ENCODE data around the gene BEST2.

BEST2 gene

GRCh38 chr19:12745166-12745897, 6.3 kb upstream of the BEST2 start:
- DNase-seq (ENCODE audit: low read depth), result peak; percentile 45
- TF ChIP-seq CTCF (IDR thresholded peaks at IDR 0.05; ENCODE audit: low read depth, low read length, missing control alignments), result no peak
- H3K4me3 ChIP-seq (ENCODE audit: low read depth, low read length), result no peak overlapping the region
- in situ Hi-C loops (cut with HindIII; ENCODE audit: low sequenced_read_pairs), result no loop called here

- DNase-seq (ENCODE audit: low read depth), result no peak
- in situ Hi-C loops (cut with HindIII; ENCODE audit: low sequenced_read_pairs), result no loop called here
- H3K4me3 ChIP-seq (ENCODE audit: low read depth, low read length), result no peak overlapping the region
- TF ChIP-seq CTCF (IDR thresholded peaks at IDR 0.05; ENCODE audit: low read depth, low read length, missing control alignments), result no peak
Observed at GRCh38 chr19:12748489-12748888, 3.1 kb upstream of the BEST2 start.

- no peak overlapping the region for H3K4me3 ChIP-seq (ENCODE audit: low read depth, low read length)
- in situ Hi-C loops (cut with HindIII; ENCODE audit: low sequenced_read_pairs), result no loop called here
Observed at GRCh38 chr19:12749938-12750521, 1.6 kb upstream of the BEST2 start.

GRCh38 chr19:12750851-12751250, 740 bp upstream of the BEST2 start:
- no peak for DNase-seq (ENCODE audit: low read depth)
- TF ChIP-seq CTCF (IDR thresholded peaks at IDR 0.05; ENCODE audit: low read depth, low read length, missing control alignments), result no peak

More at GRCh38 chr19:12749938-12750521, 1.6 kb upstream of the BEST2 start:
- no peak for TF ChIP-seq CTCF (IDR thresholded peaks at IDR 0.05; ENCODE audit: low read depth, low read length, missing control alignments)
- DNase-seq (ENCODE audit: low read depth), result no peak

GRCh38 chr19:12752056-12752781, 628 bp downstream of the BEST2 start:
- in situ Hi-C loops (cut with HindIII; ENCODE audit: low sequenced_read_pairs), result no loop called here
- no peak overlapping the region for H3K4me3 ChIP-seq (ENCODE audit: low read depth, low read length)
- no peak for TF ChIP-seq CTCF (IDR thresholded peaks at IDR 0.05; ENCODE audit: low read depth, low read length, missing control alignments)
- no peak for DNase-seq (ENCODE audit: low read depth)

More at GRCh38 chr19:12750851-12751250, 740 bp upstream of the BEST2 start:
- in situ Hi-C loops (cut with HindIII; ENCODE audit: low sequenced_read_pairs), result no loop called here
- H3K4me3 ChIP-seq (ENCODE audit: low read depth, low read length), result no peak overlapping the region

GRCh38 chr19:12754465-12755196, 3.0 kb downstream of the BEST2 start:
- in situ Hi-C loops (cut with HindIII; ENCODE audit: low sequenced_read_pairs), result no loop called here
- TF ChIP-seq CTCF (IDR thresholded peaks at IDR 0.05; ENCODE audit: low read depth, low read length, missing control alignments), result no peak
- DNase-seq (ENCODE audit: low read depth), result no peak
- H3K4me3 ChIP-seq (ENCODE audit: low read depth, low read length), result no peak overlapping the region

Measured in astrocyte of the cerebellum (primary cell).